NCI-H524 (cell line): ENCODE results near the gene C2orf15.
"Not testable (repeated sequence)": the region's sequence is repeated elsewhere in the genome, so short reads cannot be mapped to it uniquely, and the experiment has no call there.

Experiments
- DNase-seq, 2 experiments: peaks; one replicate each; lab custom pipeline; 2025; lab: John Stamatoyannopoulos, UW

Gene C2orf15

GRCh38 chr2:99166218-99166617 is 24.7 kb downstream of the C2orf15 start:
- DNase-seq, result no peak

- no peak for DNase-seq
Measured at GRCh38 chr2:99169534-99169933, 28.0 kb downstream of the C2orf15 start.

- no peak for DNase-seq
Measured at GRCh38 chr2:99171377-99172140, 30.1 kb downstream of the C2orf15 start.

GRCh38 chr2:99180755-99181623 is 39.5 kb downstream of the C2orf15 start, which contains the start of the genes MITD1 and MRPL30:
TSS of gene MITD1 (minus strand) at chr2:99181058. CDS start at chr2:99180981, 77 bp downstream.
TSS of gene MRPL30 (plus strand) at chr2:99181184. CDS start at chr2:99186204, 5,020 bp downstream.
- DNase-seq, result peak; percentile 83 to 96

GRCh38 chr2:99181624-99182000 is 40.1 kb downstream of the C2orf15 start:
- no peak for DNase-seq

GRCh38 chr2:99183025-99183424 is 41.5 kb downstream of the C2orf15 start:
- DNase-seq, result no peak

GRCh38 chr2:99184811-99185210 is 43.3 kb downstream of the C2orf15 start:
- no peak for DNase-seq

- no peak for DNase-seq
Measured at GRCh38 chr2:99187011-99187410, 45.5 kb downstream of the C2orf15 start.

GRCh38 chr2:99188357-99188756 is 46.9 kb downstream of the C2orf15 start:
- DNase-seq, result no peak

GRCh38 chr2:99190548-99190947 is 49.0 kb downstream of the C2orf15 start:
- DNase-seq, result no peak

- not testable (repeated sequence) for DNase-seq
Measured at GRCh38 chr2:99192364-99192763, 50.9 kb downstream of the C2orf15 start.

- DNase-seq, result no peak
Measured at GRCh38 chr2:99198103-99198841, 56.8 kb downstream of the C2orf15 start.

- DNase-seq, result no peak
Measured at GRCh38 chr2:99200076-99200800, 58.7 kb downstream of the C2orf15 start.
